GM12878 (cell line): ENCODE measurements around the gene CCM2. TPM values are rescaled to one million over a fixed set of nuclear protein-coding genes. Genes with fewer than 3 reads are reported as not detected.

Source experiments
- ATAC-seq: fragments of 200-7000 bp; cut with Tn5 transposase; 3 replicates; pipeline ENCODE4 v1.9.1; 2020; ENCODE audit warnings: mild to moderate bottlenecking, moderate library complexity
- BruUV-seq: library from RNA; stranded (reverse); fragments of 400-500 nt; replicated peaks from 2 replicates; lab custom pipeline; 2021; lab: Mats Ljungman, UMichigan
- CTCF ChIA-PET: fragments of 300-600 bp; sonication (Branson Sonifier 250); formaldehyde crosslinking; extraction: SDS; loops from one replicate; lab custom pipeline; 2021; ENCODE audit warnings: inconsistent platforms; lab: Yijun Ruan, JAX
- POLR2A ChIA-PET: fragments of 350-600 bp; formaldehyde crosslinking; extraction: SDS; loops from one replicate; lab custom pipeline; 2021; ENCODE audit warnings: inconsistent platforms; lab: Charles Lee
- RAD21 ChIA-PET: fragments of 300-600 bp; sonication (Branson Sonifier 250); formaldehyde crosslinking; loops from one replicate; lab custom pipeline; 2023; ENCODE audit warnings: antibody characterized with exemption; ENCODE audit not compliant: unreplicated experiment; lab: Charles Lee
- SMC1A ChIA-PET: fragments of 300-600 bp; sonication (Branson Sonifier 250); formaldehyde crosslinking; loops from one replicate; lab custom pipeline; 2023; ENCODE audit not compliant: unreplicated experiment, uncharacterized antibody; lab: Charles Lee
- DNase-seq: peaks from one replicate; pipeline ENCODE4 v3.0.0-alpha.2; 2011; ENCODE audit warnings: low read depth, low spot score
- FAIRE-seq: peaks from 3 replicates; lab custom pipeline; 2011; peaks lifted over from hg19 to GRCh38; lab: Jason Lieb, UNC
- H2AFZ ChIP-seq: 2 replicates; pipeline ENCODE4 v1.6.0; 2011; ENCODE audit warnings: low read depth, low read length, control low read depth; ENCODE audit not compliant: control insufficient read depth
- H3K27ac ChIP-seq: 2 replicates; pipeline ENCODE4 v1.5.1; 2011; ENCODE audit warnings: control low read depth; ENCODE audit not compliant: control insufficient read depth, insufficient read depth
- H3K27me3 ChIP-seq, 2 experiments: replicated peaks in 1 of 2; 2 replicates each; pipeline versions ENCODE4 v1.6.0 to v1.6.1; 2011; ENCODE audit warnings: low read length in 1 of 2; ENCODE audit not compliant: control insufficient read depth in 2 of 2, insufficient read depth in 2 of 2
- H3K36me3 ChIP-seq, 2 experiments: 2 replicates each; pipeline ENCODE4 v1.5.1; 2011; ENCODE audit warnings: low read length in 1 of 2; ENCODE audit not compliant: control insufficient read depth in 2 of 2, insufficient read depth in 2 of 2
- H3K4me1 ChIP-seq: 2 replicates; pipeline ENCODE4 v1.6.1; 2011; ENCODE audit warnings: mild to moderate bottlenecking, low read length, moderate library complexity, mixed read lengths; ENCODE audit not compliant: control insufficient read depth, insufficient read depth
- H3K4me2 ChIP-seq: 2 replicates; pipeline ENCODE4 v1.6.0; 2011; ENCODE audit warnings: control low read depth; ENCODE audit not compliant: control insufficient read depth, insufficient read depth
- H3K4me3 ChIP-seq: fragments of 200-600 bp; sonication (generic); 2 replicates; pipeline ENCODE4 v1.5.1; 2016
- H3K79me2 ChIP-seq: 2 replicates; pipeline ENCODE4 v1.6.0; 2011; ENCODE audit warnings: low read length; ENCODE audit not compliant: control insufficient read depth, insufficient read depth
- H3K9ac ChIP-seq: 2 replicates; pipeline ENCODE4 v1.8.0; 2011; ENCODE audit warnings: low read length, control low read depth, mixed read lengths; ENCODE audit not compliant: control insufficient read depth, insufficient read depth
- H3K9me3 ChIP-seq: replicated peaks from 3 replicates; pipeline ENCODE4 v1.5.1; 2011; ENCODE audit warnings: mild to moderate bottlenecking, low read length; ENCODE audit not compliant: control insufficient read depth, insufficient read depth
- H4K20me1 ChIP-seq: 2 replicates; pipeline ENCODE4 v1.6.0; 2011; ENCODE audit not compliant: control insufficient read depth, insufficient read depth
- CREB1 ChIP-seq: IDR thresholded peaks from 2 replicates; pipeline ENCODE4 v1.6.1; 2012; ENCODE audit warnings: low read depth, mild to moderate bottlenecking, inconsistent platforms
- CUX1 ChIP-seq: IDR thresholded peaks from 2 replicates; pipeline ENCODE4 v1.6.1; 2012; ENCODE audit warnings: improper control_type of control experiment, low read depth, low read length; ENCODE audit not compliant: insufficient replicate concordance
- ETV6 ChIP-seq, 2 experiments: fragments of 450-650 bp in 1 of 2; IDR thresholded peaks in 1 of 2; conservative IDR thresholded peaks in 1 of 2; 2 replicates each; pipeline ENCODE4 v1.6.1; 2014; ENCODE audit warnings: antibody characterized with exemption in 1 of 2, borderline replicate concordance in 1 of 2, low read depth in 1 of 2, mild to moderate bottlenecking in 1 of 2, moderate library complexity in 1 of 2
- FOXM1 ChIP-seq: IDR thresholded peaks from 2 replicates; pipeline ENCODE4 v1.6.1; 2012; ENCODE audit warnings: low read depth, mild to moderate bottlenecking, inconsistent platforms, low read length, moderate library complexity
- IKZF1 ChIP-seq: fragments of 450-650 bp; conservative IDR thresholded peaks from 2 replicates; pipeline ENCODE4 v1.6.1; 2017; ENCODE audit warnings: antibody characterized with exemption, mild to moderate bottlenecking
- IKZF2 ChIP-seq, 2 experiments: fragments of 450-650 bp; IDR thresholded peaks; 2 replicates each; pipeline ENCODE4 v1.6.1; 2017; ENCODE audit warnings: mild to moderate bottlenecking in 2 of 2, moderate library complexity in 2 of 2
- IRF3 ChIP-seq: fragments of 450-650 bp; IDR thresholded peaks from 2 replicates; pipeline ENCODE4 v1.6.1; 2014; ENCODE audit warnings: mild to moderate bottlenecking
- NFYA ChIP-seq: IDR thresholded peaks from 2 replicates; pipeline ENCODE4 v1.6.1; 2011; ENCODE audit warnings: low read depth, mild to moderate bottlenecking, low read length, improper control_type of control experiment, borderline replicate concordance
- NFYB ChIP-seq: IDR thresholded peaks from 2 replicates; pipeline ENCODE4 v1.6.1; 2011; ENCODE audit warnings: low read depth, mild to moderate bottlenecking, low read length, improper control_type of control experiment, moderate library complexity; ENCODE audit not compliant: insufficient read depth
- PML ChIP-seq: IDR thresholded peaks from 2 replicates; pipeline ENCODE4 v1.6.1; 2012; ENCODE audit warnings: low read length, inconsistent platforms
- TCF12 ChIP-seq: IDR thresholded peaks from 2 replicates; pipeline ENCODE4 v1.6.1; 2011; ENCODE audit warnings: low read depth, mild to moderate bottlenecking, low read length
- USF2 ChIP-seq: IDR thresholded peaks from 2 replicates; pipeline ENCODE4 v1.6.1; 2011; ENCODE audit warnings: low read depth, low read length, improper control_type of control experiment, borderline replicate concordance
- ZNF24 ChIP-seq: fragments of 450-650 bp; IDR thresholded peaks from 2 replicates; pipeline ENCODE4 v1.6.1; 2017; ENCODE audit warnings: antibody characterized with exemption, mild to moderate bottlenecking
- WGBS: methylation state at CpG from one replicate; pipeline ENCODE4 v1.1.6; 2016; ENCODE audit warnings: low lambda C conversion rate; ENCODE audit not compliant: insufficient replicate concordance, insufficient coverage; ENCODE audit errors: missing lambda C conversion rate; 5-methylcytosine and 5-hydroxymethylcytosine counted together
- in situ Hi-C: fragments of 300-500 bp; cut with MboI; formaldehyde crosslinking; loops from 9 replicates; pipeline ENCODE4 v1.14.3; 2018; ENCODE audit warnings: mixed read lengths
- intact Hi-C: fragments of 100-400 bp; cut with micrococcal nuclease; formaldehyde crosslinking; loops from one replicate; pipeline ENCODE4 v1.14.2; 2022; ENCODE audit not compliant: unreplicated experiment
- polyA plus RNA-seq, 11 experiments: library from polyadenylated mRNA; depleted of rRNA in 4 of 11; unstranded in 6 of 11; stranded (reverse) in 5 of 11; fragments of >200 nt; fragmentation: Nextera tagmentation in 4 of 11; fragmentation: Illumina TruSeq in 1 of 11; extraction: Ambion mirVana in 4 of 11; extraction: Trizol in 1 of 11; gene quantifications; 1 replicate in 1 of 11; 2 replicates in 10 of 11; pipeline versions ENCODE4 v1.2.1 to v1.2.3, GENCODE V29; 2011 to 2016; ENCODE audit warnings: inconsistent platforms in 2 of 11, missing spikeins in 2 of 11, low read depth in 1 of 11
- total RNA-seq, 4 experiments: library from RNA; depleted of rRNA in 3 of 4; stranded (reverse); fragments of >200 nt in 3 of 4; fragmentation: Illumina TruSeq in 1 of 4; extraction: Trizol in 1 of 4; gene quantifications; 2 replicates each; pipeline versions ENCODE4 v1.2.1 to v1.2.3, GENCODE V29; 2013 to 2021

Gene CCM2
- total and polyA plus RNA-seq, 10 of the 15 experiments (the other 5 are each of a cell fraction or from before 2014, with no cell fraction given), result 1.00 to 82.3 (median 48.7) TPM

- Histone ChIP-seq H3K79me2 (peaks cover 69% of the 10 kb centered on the region), H3K27me3 (no peaks in the 10 kb centered on the region), H3K9me3 (no peaks in the 10 kb centered on the region), H3K4me1 (peaks cover 33% of the 10 kb centered on the region), H3K27ac (peak overlapping the region; percentile 98), H3K9ac (peak overlapping the region; percentile 81), H4K20me1 (no peaks in the 10 kb centered on the region), H3K4me3 (peak overlapping the region; percentile 58), H2AFZ (peak overlapping the region; percentile 55), H3K4me2 (peak overlapping the region; percentile 100), H3K36me3 (peaks cover 0 to 4% of the 10 kb centered on the region in 2 experiments; a peak in 1 of 4 replicates)
- BruUV-seq, result no TSS peak
- intact Hi-C loops, result loop anchor here (2.0 to 10.0 kb wide), 4 partner anchors 26 to 392 kb away; partner anchors contain the start of genes CCM2, MYO1G and TBRG4
- FAIRE-seq, result peak; percentile 78
- peak; percentile 40 for DNase-seq
- ChIA-PET POLR2A (interaction anchor here (0.6 to 12.6 kb wide), 9 partner anchors 10 to 421 kb away, joined by 3 to 177 read pairs (median 3); partner anchors contain the start of genes CCM2, MYO1G and OGDH), SMC1A (interaction anchor here (0.6 to 5.9 kb wide), 12 partner anchors 9 to 88 kb away, joined by 3 to 76 read pairs (median 9); partner anchors contain the start of genes CCM2 and MYO1G), CTCF (interaction anchor here (1.0 to 3.3 kb wide), 9 partner anchors 11 to 178 kb away, joined by 3 to 23 read pairs (median 6); partner anchors contain the start of genes MYO1G and TBRG4), RAD21 (interaction anchor here (0.7 to 7.8 kb wide), 13 partner anchors 10 to 84 kb away, joined by 3 to 66 read pairs (median 4); partner anchors contain the start of gene CCM2)
- ATAC-seq, result peak; percentile 71
- WGBS, result 2% methylated on average over 10 of the region's 10 CpGs
- in situ Hi-C loops, result no loop called here
- TF ChIP-seq TCF12 (0 out of 2 replicates have a peak, but pooled peaks have one; percentile 24), USF2 (no peak), IKZF2 (IDR thresholded peaks at IDR 0.05) (peak; percentile 48 to 52; a peak in 3 of 4 replicates), CUX1 (no peak), FOXM1 (peak; percentile 78), PML (0 out of 2 replicates have a peak, but pooled peaks have one; percentile 42), NFYA (no peak), NFYB (no peak), IRF3 (no peak), CREB1 (peak; percentile 31; the same call in 1 of the 2 replicates), IKZF1 (0 out of 2 replicates have a peak, but pooled peaks have one; percentile 31), ZNF24 (no peak), ETV6 (conservative IDR thresholded peaks at IDR 0.05 in 1 of 2, IDR thresholded peaks at IDR 0.05 in 1 of 2; ENCODE audit: borderline replicate concordance in 1 of 2, low read depth in 1 of 2) (peak in 1 of 2 experiments; percentile 88; a peak in 2 of 4 replicates)
Observed at GRCh38 chr7:45026984-45027773, 27.2 kb downstream of the CCM2 start.
